Neural cell (in vitro differentiated cells): ENCODE results near the gene CCDC30. TPM values are rescaled to one million over a fixed set of nuclear protein-coding genes. Genes with fewer than 3 reads are reported as not detected.
A peak's percentile ranks its signal among the peaks of the same experiment; 100 is the strongest.

Experiments
- H2AFZ ChIP-seq: fragments of 200-600, 300-800 bp; sonication (generic), shearing (Covaris generic); 2 replicates; pipeline ENCODE4 v1.6.0; 2014; ENCODE audit warnings: low read depth, mild to moderate bottlenecking, antibody characterized with exemption, low read length, moderate library complexity
- H3F3A ChIP-seq: fragments of 200-600 bp; shearing (Covaris generic); 2 replicates; pipeline ENCODE4 v1.6.1; 2016; ENCODE audit warnings: mild to moderate bottlenecking, moderate library complexity, mixed read lengths, antibody characterized with exemption, low read length; ENCODE audit not compliant: insufficient read depth, poor library complexity, severe bottlenecking
- H3K27ac ChIP-seq: fragments of 200-600, 300-800 bp; sonication (generic), shearing (Covaris generic); 2 replicates; pipeline ENCODE4 v1.5.1; 2014; ENCODE audit warnings: mild to moderate bottlenecking, low read length, moderate library complexity
- H3K27me3 ChIP-seq: fragments of 300-800, 200-600 bp; sonication (generic), shearing (Covaris generic); 2 replicates; pipeline ENCODE4 v1.6.0; 2014; ENCODE audit warnings: mild to moderate bottlenecking, low read depth, low read length, moderate library complexity; ENCODE audit not compliant: insufficient read depth
- H3K36me3 ChIP-seq: fragments of 300-800, 200-600 bp; sonication (generic), shearing (Covaris generic); 2 replicates; pipeline ENCODE4 v1.5.1; 2014; ENCODE audit warnings: mild to moderate bottlenecking, antibody characterized with exemption, low read length, moderate library complexity; ENCODE audit not compliant: insufficient read depth
- H3K4me2 ChIP-seq: fragments of 300-800, 200-600 bp; sonication (generic), shearing (Covaris generic); 2 replicates; pipeline ENCODE4 v1.6.0; 2014; ENCODE audit warnings: mild to moderate bottlenecking, low read length
- H3K4me3 ChIP-seq: fragments of 300-800, 200-600 bp; sonication (generic), shearing (Covaris generic); 2 replicates; pipeline ENCODE4 v1.5.1; 2014; ENCODE audit warnings: mild to moderate bottlenecking, low read length, moderate library complexity
- H3K79me2 ChIP-seq: fragments of 200-600 bp; shearing (Covaris generic); replicated peaks from 2 replicates; pipeline ENCODE4 v1.6.0; 2014; ENCODE audit warnings: mild to moderate bottlenecking, low read length, moderate library complexity; ENCODE audit not compliant: insufficient read depth
- H3K9ac ChIP-seq: fragments of 300-800, 200-600 bp; sonication (generic), shearing (Covaris generic); 2 replicates; pipeline ENCODE4 v1.6.1; 2016; ENCODE audit warnings: mild to moderate bottlenecking, low read length, mixed read lengths
- H3K9me2 ChIP-seq: fragments of 200-600 bp; shearing (Covaris generic); 2 replicates; pipeline ENCODE4 v1.6.1; 2016; ENCODE audit warnings: mild to moderate bottlenecking, low read length, mixed read lengths; ENCODE audit not compliant: insufficient read depth
- H3K9me3 ChIP-seq: fragments of 200-600, 300-800 bp; sonication (generic), shearing (Covaris generic); 2 replicates; pipeline ENCODE4 v1.6.1; 2016; ENCODE audit warnings: mild to moderate bottlenecking, mixed run types, low read length, moderate library complexity, mixed read lengths
- H4K20me1 ChIP-seq: fragments of 200-600 bp; shearing (Covaris generic); 2 replicates; pipeline ENCODE4 v1.6.1; 2016; ENCODE audit warnings: mild to moderate bottlenecking, mixed run types; ENCODE audit not compliant: insufficient read depth
- CTCF ChIP-seq: fragments of 450-650 bp; IDR thresholded peaks from 2 replicates; pipeline ENCODE4 v1.5.1; 2014; ENCODE audit warnings: antibody characterized with exemption, mild to moderate bottlenecking, moderate library complexity; ENCODE audit not compliant: poor library complexity, severe bottlenecking
- EP300 ChIP-seq: fragments of 450-650 bp; conservative IDR thresholded peaks from 2 replicates; pipeline ENCODE4 v1.6.1; 2014; ENCODE audit warnings: antibody characterized with exemption, mild to moderate bottlenecking, moderate library complexity; ENCODE audit not compliant: poor library complexity, severe bottlenecking
- EZH2 ChIP-seq: fragments of 200-600, 300-800 bp; shearing (Covaris generic), sonication (generic); IDR thresholded peaks from 2 replicates; pipeline ENCODE4 v1.6.1; 2014; ENCODE audit warnings: antibody characterized with exemption, low read length, borderline replicate concordance, mild to moderate bottlenecking; ENCODE audit not compliant: insufficient read depth, poor library complexity, severe bottlenecking
- MXI1 ChIP-seq: fragments of 450-650 bp; conservative IDR thresholded peaks from 2 replicates; pipeline ENCODE4 v1.6.1; 2014; ENCODE audit warnings: antibody characterized with exemption, mild to moderate bottlenecking; ENCODE audit not compliant: poor library complexity, severe bottlenecking
- POLR2AphosphoS5 ChIP-seq: IDR thresholded peaks from 2 replicates; pipeline ENCODE4 v1.6.1; 2012
- RAD21 ChIP-seq: fragments of 450-650 bp; conservative IDR thresholded peaks from 2 replicates; pipeline ENCODE4 v1.6.1; 2014; ENCODE audit warnings: antibody characterized with exemption, mild to moderate bottlenecking, moderate library complexity
- REST ChIP-seq: IDR thresholded peaks from 2 replicates; pipeline ENCODE4 v1.6.1; 2012; ENCODE audit warnings: borderline replicate concordance
- SMC3 ChIP-seq: fragments of 450-650 bp; conservative IDR thresholded peaks from 2 replicates; pipeline ENCODE4 v1.6.1; 2014; ENCODE audit warnings: antibody characterized with exemption, mild to moderate bottlenecking, moderate library complexity; ENCODE audit not compliant: poor library complexity
- TAF1 ChIP-seq: IDR thresholded peaks from 2 replicates; pipeline ENCODE4 v1.6.1; 2012; ENCODE audit warnings: low read depth
- polyA plus RNA-seq: library from polyadenylated mRNA; depleted of rRNA; stranded (reverse); fragments of >200 nt; gene quantifications from 2 replicates; pipeline ENCODE4 v1.2.3, GENCODE V29; 2014

The CCDC30 gene
- polyA plus RNA-seq, 1 donor from 2014 or later = 13.2 TPM

DNA sequence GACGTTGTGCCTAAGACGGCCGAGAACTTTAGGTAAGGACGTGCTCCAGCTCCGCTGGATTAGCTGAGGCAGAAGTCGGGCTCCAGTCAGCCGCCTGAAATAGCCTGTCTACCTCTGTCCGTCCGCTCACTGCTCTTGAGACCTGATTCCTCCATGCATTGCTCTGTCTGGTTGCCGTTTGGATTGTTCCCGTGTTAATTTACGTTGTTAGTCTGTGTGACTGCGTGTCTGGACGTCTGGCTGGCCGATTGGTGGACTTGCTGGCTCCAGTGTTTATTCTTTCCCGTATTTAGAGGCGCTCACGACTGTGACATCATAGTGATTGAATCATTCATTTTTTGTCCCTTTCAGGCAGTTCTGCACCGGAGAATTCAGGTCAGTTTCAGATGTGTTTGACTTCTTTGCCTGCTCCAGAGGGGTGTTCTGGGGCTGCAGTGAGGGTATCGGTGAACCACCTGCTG is 195.8 kb downstream of the CCDC30 start:
- H3K27ac ChIP-seq = peak overlapping the region; percentile 14
- peak overlapping the region; percentile 73 for H3K4me2 ChIP-seq
- peak overlapping the region; percentile 61 for H3K9ac ChIP-seq
- H2AFZ ChIP-seq = peak overlapping the region; percentile 41
- H3K79me2 ChIP-seq = peaks cover 8% of the 10 kb centered on the region
- no peaks in the 10 kb centered on the region for H3K9me2 ChIP-seq
- no peaks in the 10 kb centered on the region for H3K27me3 ChIP-seq
- peak overlapping the region; percentile 85 for H3K4me3 ChIP-seq
- TF ChIP-seq CTCF (no peak), MXI1 (no peak), EZH2 (no peak), REST (no peak), POLR2AphosphoS5 (no peak), EP300 (no peak), SMC3 (no peak), RAD21 (no peak), TAF1 (no peak)
- H3K36me3 ChIP-seq = no peaks in the 10 kb centered on the region
- H4K20me1 ChIP-seq = no peaks in the 10 kb centered on the region
- H3K9me3 ChIP-seq = no peaks in the 10 kb centered on the region
- no peaks in the 10 kb centered on the region for H3F3A ChIP-seq

DNA sequence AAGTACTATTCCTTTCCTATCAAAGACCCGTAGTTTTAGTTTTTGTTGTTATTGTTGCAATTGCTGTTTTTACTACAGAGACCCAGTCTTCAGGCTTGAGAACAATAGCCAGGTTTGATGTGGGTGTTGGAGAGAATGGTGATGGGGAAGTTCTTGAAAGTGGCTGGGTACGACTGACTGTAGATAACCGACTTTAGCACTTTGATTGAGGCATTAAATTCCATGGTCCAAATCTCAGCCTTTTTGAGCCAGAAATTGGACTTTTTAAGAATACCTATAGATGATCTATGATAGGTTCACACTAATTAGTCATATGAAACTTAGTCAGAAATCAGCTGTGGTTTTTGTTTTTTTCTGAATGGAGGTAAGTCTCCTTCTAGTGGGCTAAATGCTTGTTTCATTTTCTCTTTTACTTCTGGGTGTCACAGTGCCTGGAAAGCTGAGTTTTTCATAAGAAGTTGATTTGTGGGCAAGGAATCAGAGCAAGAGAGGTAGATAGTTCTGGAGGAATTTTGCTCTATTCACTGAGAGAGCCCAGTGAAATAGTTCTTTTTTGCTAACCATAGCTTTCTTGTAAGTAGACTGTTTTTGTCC is 197.9 kb downstream of the CCDC30 start:
- H3F3A ChIP-seq = no peaks in the 10 kb centered on the region
- H4K20me1 ChIP-seq = no peaks in the 10 kb centered on the region
- H3K36me3 ChIP-seq = no peaks in the 10 kb centered on the region
- H3K9ac ChIP-seq = no peak overlapping the region
- TF ChIP-seq SMC3 = no peak
- TF ChIP-seq TAF1 = no peak
- TF ChIP-seq EP300 = no peak
- TF ChIP-seq EZH2 = no peak
- TF ChIP-seq RAD21 = no peak
- TF ChIP-seq CTCF = no peak
- no peak for TF ChIP-seq POLR2AphosphoS5
- no peak for TF ChIP-seq MXI1
- no peak for TF ChIP-seq REST
- H3K9me2 ChIP-seq = no peaks in the 10 kb centered on the region
- H3K27ac ChIP-seq = no peak overlapping the region
- no peak overlapping the region for H2AFZ ChIP-seq
- H3K79me2 ChIP-seq = peaks cover 8% of the 10 kb centered on the region
- H3K4me3 ChIP-seq = no peak overlapping the region
- H3K27me3 ChIP-seq = no peaks in the 10 kb centered on the region
- H3K4me2 ChIP-seq = no peak overlapping the region
- H3K9me3 ChIP-seq = no peaks in the 10 kb centered on the region
